ENCODE data around the gene PTPRU.

Gene PTPRU

DNA sequence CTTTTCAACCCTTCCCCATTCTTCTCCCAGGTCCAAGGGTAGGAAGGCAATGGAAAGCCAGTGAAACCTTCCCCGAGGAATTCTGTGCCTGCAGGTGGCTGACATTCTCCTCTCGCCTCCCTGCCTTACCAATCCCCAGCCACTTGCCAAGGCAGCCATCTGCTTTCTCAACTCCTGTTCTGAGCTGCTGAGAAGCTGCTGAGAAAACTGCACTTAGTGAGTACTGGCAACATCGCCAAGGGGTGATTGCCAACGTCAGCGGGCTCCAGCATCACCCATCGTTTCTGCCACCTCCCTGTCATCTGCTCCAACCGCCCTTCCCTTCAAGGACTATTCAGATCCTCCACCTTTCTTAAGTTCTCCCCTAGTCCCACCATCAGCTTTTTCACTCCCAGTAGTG lies 106.0 kb downstream of the PTPRU start:
- DNase-seq = no peak

- DNase-seq = no peak
These were observed 106.7 kb downstream of the PTPRU start for GRCh38 chr1:29342983-29343382.

GRCh38 chr1:29343476-29343875 lies 107.2 kb downstream of the PTPRU start:
- DNase-seq = no peak

GRCh38 chr1:29343908-29344307 lies 107.6 kb downstream of the PTPRU start:
- no peak for DNase-seq

GRCh38 chr1:29344336-29344735 lies 108.0 kb downstream of the PTPRU start:
- no peak for DNase-seq

DNA sequence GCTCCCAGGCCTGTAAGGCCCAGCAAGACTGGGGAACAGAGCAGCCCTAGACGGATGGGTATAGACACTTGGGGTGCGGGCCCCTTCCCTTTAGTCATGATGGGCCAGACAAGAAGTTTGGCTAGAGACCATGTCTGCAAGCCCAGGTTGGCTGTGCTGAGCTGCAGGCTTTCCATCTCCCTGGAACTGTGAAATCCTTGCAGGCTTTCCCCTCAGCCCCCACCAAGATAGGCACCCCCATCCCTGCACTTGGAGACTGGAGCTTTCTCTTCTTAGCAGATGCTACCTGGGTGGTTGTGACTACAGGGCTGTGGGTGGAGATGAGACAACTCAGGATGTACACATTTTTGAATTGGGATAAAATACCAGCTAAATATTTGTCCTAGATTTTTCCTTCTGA lies 110.3 kb downstream of the PTPRU start:
- no peak for DNase-seq

GRCh38 chr1:29349871-29350491 lies 113.7 kb downstream of the PTPRU start:
- no peak for DNase-seq

GRCh38 chr1:29352719-29353420 lies 116.5 kb downstream of the PTPRU start:
- DNase-seq = no peak

DNA sequence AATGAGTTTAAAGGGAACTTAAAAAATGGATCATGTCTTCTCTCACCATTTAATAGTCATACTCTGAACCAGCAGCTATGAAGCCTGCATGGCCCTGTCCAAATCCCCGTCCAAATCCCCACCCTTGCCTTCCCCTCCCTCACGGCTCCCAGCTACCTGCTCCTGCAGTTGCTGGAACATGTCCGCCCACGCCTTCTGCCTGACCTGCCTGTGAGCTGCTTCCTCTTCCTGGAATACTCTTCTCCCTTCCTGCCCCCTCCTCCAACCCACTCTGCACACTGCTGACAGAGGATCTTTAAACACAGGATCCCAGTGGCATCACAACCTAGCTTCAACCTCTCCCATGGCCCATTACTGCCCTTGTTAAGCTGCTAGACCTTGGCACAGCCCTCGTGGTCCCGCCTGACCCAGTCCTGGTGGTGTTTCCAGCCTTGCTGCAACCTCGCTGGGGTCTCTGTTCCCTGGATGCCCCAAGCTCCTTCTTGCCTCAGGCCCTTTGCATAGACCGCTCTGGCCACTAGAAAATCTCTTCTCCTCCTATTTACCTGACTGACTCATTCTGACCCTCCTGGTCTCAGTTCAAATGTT lies 118.3 kb downstream of the PTPRU start:
- no peak for DNase-seq

DNA sequence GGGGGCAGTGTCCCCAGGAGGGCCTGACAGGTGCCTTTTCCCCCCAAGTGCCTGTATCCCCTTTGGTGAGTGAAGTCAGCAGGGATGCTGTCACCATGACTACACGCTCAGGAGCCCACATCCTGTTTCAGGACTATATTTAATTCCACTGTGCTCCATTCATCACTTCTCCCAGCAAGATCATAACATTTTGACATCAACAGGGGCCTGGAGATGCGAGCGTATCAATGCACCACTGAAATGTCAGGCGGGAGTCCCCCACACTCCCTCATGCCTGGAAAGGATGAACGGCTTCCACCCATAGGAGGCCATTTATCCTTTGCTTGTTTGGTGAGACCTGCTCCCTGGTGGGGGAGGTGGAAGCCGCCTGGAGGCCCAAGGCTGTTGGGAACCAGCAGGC lies 119.1 kb downstream of the PTPRU start:
- no peak for DNase-seq

GRCh38 chr1:29356663-29357062 lies 120.3 kb downstream of the PTPRU start:
- DNase-seq = no peak

DNA sequence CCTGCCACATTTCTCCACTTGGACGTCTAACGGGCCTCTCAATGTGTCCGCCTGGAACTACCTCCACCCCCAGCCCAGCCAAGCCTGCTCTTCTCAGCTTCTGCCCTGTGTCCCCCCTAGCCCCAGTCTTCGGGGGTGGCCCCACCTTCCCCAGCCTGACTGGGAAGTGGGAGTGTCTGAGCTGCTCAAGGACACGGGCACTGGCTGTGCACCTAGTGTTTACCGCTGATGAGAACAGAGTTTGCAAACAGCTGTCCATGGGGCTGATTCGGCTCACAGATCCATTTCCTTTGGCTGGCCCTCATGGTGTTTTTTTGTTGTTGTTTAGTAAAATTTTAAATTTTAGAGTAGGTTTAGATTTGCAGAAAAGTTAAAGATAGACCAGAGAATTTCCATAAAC lies 121.1 kb downstream of the PTPRU start:
- no peak for DNase-seq

DNA sequence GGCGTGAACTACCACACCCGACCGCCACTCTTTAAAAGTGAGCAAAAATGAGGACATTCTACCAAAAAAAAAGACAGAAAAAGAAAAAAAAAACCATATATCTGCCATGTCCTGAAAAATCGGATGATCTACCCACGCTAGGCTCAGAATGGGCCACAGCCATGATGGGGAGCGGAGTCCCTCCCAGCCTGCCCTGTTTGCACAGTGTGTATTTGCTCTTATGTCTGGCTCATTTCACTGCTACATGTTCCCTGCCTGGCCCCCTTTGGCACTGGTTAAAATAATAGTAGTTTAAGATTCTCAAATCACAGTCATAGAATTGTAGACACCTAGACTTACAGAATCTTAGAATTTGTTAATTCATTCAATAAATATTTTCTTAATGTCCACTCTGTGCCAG lies 121.9 kb downstream of the PTPRU start:
- no peak for DNase-seq

DNA sequence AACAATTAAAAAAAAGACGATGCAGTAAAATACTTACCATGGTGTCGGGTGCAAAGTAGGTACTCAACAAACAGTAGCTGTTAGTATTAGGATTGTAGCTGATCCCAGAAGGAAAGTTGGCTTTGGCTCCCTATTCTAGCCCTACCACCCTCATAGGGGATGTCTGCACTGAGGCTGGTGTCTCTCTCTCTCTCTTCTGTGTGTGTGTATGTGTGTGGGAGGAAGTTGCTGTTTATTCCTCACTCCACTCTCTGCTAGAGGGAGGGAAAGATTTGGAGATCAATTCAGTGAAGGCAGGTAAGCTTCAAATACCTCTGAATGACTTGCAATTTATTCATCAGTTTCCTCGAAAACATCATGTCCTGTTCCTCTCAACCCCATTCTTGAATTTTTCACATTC lies 124.4 kb downstream of the PTPRU start:
- no peak for DNase-seq

DNA sequence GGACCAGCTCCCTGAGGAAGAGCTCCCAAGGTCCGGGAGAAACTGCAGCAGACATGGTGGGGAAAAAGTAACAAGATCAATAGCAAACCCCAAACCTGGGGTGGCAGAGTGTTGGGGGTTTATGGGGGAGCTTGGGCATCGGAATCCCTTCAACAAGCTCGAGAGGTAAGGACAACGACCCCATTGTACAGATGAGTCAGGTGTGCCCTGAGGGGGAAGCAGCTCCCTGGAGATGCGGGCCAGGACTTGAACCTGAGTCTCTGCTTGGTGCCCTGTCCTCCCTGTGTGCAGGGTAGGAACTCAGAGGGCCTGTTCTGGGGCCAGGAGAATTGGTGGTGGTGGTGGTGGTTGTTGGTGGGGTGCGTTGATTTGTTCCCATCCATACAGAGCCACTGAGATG lies 125.4 kb downstream of the PTPRU start:
- DNase-seq = no peak

DNA sequence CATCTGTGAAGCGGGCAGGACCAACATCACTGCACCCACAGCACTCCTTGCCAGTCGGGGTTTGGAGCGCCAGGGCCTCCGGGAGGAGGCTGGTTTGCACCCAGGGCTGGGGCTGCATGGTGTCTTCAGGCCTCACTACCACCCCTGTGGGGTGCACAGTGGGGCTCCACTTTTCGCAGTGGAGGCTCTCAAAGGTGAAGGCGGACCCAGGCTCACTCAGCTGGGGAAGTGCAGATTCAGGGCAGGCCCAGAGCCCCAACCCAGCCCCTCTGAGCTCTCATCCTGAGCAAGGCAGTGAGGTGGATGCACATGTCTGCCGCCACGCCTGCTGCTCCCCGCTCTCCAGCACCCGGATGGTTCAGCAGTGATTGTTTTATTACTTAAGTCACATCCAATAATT lies 125.8 kb downstream of the PTPRU start:
- no peak for DNase-seq

- DNase-seq = no peak
These were observed 126.4 kb downstream of the PTPRU start for GRCh38 chr1:29362764-29363163.

DNA sequence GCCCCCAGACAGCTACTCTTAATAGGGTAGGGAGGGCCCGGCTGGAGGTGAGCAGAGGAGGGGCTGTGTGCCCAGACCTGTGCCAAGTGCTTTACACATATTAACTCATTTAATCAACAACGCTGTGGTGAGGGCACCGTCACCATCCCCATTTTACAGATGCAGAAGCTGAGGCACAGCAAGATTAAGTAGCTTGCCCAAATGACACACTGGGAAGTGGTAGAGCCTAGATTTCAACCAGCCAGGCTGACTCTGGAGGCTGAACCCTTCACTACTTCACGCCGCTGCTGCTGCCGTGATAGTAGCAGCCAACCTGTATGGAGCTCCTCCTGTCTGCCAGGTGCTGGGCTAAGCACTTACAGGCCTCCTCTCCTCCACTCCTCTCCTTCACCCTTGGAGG lies 127.2 kb downstream of the PTPRU start:
- DNase-seq = no peak

DNA sequence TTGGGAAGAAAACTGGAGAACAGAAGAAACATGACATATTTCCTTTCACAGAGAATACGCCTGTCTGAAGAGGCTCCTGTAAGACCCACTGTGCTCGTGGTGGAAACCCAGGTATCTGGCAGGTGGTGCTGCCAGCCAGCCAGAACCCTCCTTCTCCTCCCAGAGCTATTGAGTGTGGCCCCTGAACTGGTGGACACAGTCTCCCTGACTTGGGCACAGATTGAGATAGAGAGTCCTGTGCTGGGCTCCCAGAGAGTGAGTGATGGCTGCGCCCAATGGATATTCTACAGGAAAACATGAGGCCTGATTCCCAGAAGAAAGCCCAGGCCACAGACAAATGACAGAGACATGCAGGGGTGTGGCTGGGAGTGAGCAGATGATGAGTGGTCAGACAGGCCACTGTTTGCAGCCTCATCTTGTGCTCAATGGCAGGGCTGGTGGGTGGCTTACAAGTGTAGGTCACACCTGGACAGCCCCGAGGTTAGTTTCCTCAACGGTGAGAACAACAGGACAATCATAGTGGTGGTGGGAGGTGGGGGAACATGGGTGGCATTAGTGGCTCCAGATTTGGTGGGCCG lies 127.9 kb downstream of the PTPRU start:
- no peak for DNase-seq

DNA sequence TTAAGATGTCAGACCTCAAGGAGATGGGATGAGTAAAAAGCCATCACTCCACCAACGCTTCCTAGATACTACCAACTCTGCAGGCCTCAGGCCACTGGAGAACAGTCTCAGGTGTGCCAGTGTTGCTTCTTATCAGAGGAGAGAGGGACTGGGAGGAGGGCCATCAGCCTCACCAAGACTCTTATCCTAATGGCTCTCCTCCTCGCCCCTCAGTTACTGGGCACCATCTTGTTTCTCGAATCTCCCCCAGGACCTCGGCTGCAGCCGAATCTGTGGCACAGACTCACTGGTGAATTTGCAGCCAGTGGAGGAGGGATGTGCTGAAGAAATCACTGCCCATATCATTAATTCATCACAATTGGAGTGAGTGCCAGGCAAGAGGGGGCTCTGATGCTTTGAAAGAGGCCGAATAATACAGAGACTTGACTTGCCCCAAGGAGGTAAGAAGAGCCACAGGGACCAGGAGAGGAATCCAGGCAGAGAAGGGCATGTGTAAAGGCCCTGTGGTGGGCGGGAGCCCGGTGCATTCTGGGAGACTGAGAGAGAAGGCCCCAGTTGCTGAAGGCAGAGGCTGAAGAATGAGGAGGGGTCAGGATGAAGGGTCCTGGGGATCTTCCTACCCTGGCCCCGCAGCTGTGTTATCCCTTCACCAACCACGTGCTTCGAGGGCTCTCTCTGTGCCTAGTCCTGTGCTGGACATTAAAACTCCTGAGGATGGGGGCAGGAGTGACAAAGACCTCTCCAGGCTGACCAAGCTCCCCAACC lies 129.8 kb downstream of the PTPRU start:
- DNase-seq = no peak

DNA sequence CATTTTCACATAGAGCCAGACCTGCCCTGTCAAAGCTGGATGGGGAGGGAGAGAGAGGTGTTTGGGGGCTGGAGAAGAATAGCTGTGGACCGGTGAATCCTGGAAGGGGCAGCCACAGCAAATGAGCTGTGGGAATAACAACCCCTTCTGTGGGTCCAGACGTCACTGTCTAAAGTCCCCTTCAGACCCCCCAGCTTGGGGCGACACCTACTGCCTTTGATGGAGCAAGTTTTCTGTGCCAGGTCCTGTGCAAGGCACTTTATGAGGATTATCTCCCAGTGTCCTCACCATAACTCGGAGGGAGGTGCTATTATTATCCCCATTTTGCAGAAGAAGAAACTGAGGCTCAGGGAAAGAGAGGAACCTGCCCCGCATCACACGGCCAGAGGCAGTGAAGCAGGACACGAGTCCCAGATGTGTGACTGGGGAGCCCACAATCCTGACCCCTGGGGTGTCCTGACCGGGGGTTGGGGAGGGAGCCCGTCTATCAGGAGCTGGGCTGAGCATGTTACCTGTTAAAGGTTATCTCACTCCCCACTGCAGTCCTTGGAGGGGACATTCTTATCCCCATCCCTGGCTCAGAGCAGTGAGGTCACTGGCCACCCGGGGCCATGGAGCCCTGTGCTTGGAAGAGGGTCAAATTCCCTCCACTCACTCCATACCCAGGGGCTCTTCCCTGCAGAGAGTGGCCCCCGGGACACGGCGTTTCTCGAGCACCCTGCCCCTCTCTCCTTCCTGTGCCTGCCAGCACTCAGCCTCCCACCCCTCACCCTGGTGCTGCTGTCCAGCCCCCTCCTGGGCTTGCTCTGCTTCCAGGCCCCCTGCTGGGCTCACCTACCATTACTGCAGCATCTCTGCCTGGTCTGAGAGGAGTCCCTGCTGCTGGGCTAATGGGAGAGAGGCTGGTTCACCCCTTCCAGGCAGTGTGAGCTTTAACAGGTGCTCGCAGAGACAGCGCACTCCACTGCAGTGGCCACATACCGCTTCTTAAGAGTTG lies 132.9 kb downstream of the PTPRU start:
- DNase-seq = no peak

DNA sequence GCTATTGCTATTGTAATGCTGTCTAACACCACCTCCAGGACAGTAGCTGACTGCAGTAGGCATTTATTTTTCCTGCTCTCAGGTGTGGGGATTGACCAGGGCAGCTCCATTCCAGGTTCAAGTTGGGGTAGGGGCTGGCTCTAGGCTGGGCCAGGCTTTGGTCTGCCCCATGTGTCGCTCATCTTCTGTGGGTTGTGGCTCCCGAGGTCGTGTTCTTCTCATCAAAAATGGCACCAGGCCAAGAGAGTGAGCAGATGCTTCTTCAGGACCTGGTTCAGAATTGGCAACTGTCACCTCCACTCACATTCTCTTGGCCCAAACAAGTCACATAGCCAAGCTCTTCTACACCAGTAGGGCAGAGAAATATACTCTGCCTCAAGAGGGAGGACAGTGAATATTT lies 133.7 kb downstream of the PTPRU start:
- DNase-seq = no peak

All from hematopoietic multipotent progenitor cell treated with erythropoietin and hydrocortisone succinate and interleukin-3 and kit ligand, for 8 days (in vitro differentiated cells).